DMS 273 (cell line): ENCODE results near the gene TMEM134.
"Not testable (repeated sequence)": the region's sequence is repeated elsewhere in the genome, so short reads cannot be mapped to it uniquely, and the experiment has no call there.

Experiments used
- DNase-seq: peaks from one replicate; lab custom pipeline; 2025; ENCODE audit not compliant: unreplicated experiment; lab: John Stamatoyannopoulos, UW

Gene TMEM134

GRCh38 chr11:67486481-67487195, 17.6 kb upstream of the TMEM134 start:
- no peak for DNase-seq

- not testable (repeated sequence) for DNase-seq
These were observed 16.9 kb upstream of the TMEM134 start for GRCh38 chr11:67485873-67486361.

DNA sequence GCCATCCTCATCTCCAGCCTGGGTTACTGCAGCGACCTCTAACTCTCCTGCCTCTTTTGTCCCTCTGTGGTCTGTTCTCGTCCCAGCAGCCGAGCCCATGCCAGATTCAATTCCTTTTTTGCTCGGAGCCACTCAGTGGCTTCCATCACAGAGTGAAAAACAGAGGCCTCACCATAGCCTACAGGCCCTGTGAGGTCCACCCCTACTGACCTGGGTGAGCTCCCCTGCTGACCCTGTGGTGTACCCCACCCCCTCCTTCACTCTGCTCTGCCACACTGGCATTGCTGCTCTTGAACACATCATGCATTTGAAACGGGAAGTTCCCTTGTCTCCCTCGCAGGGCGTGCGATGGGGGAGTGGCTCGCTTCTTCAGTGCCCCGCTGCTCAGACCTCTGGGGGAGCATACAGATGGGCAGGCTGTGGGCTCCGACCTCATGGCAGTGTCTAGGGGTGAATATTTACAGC, 15.8 kb upstream of the TMEM134 start:
- DNase-seq, result no peak

DNA sequence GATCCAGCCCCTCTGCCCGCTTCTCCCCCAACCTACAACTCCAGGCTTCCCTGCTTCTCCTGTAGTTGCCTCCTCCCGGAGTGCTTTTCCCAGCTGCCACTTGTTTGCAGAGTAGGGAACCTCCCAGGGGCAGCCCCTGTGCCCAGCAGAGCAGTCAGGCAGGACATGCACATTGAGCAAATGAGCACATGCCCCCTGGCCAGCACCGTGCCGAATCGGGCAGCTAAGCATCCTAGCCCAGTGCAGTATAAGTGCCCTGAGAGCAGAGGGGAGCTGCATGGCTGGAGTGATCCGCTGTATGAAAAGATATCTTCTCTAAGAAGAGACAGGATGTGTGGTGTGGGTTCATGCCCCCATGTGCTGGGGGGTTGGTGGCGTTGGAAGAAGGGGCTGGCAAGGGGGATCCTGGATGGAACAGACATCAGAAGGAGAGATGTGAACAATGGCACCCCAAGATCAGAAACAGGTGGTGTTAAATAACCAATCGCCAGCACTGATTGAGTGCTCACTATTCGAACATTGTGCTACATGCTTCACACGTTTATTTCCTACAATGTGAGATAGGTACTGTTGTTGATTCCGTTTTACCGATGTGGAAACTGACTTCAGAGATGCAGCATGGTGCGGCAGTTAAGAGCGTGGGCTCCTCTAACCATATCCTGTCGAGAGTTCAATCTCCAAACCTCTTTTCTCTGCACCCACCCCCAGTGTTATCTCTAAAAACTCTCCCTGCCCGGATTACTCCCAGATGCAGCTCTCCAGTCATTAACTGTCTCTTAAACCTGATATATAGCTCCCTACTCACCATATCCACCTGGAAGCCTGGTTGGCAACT, 15.0 kb upstream of the TMEM134 start:
- no peak for DNase-seq

DNA sequence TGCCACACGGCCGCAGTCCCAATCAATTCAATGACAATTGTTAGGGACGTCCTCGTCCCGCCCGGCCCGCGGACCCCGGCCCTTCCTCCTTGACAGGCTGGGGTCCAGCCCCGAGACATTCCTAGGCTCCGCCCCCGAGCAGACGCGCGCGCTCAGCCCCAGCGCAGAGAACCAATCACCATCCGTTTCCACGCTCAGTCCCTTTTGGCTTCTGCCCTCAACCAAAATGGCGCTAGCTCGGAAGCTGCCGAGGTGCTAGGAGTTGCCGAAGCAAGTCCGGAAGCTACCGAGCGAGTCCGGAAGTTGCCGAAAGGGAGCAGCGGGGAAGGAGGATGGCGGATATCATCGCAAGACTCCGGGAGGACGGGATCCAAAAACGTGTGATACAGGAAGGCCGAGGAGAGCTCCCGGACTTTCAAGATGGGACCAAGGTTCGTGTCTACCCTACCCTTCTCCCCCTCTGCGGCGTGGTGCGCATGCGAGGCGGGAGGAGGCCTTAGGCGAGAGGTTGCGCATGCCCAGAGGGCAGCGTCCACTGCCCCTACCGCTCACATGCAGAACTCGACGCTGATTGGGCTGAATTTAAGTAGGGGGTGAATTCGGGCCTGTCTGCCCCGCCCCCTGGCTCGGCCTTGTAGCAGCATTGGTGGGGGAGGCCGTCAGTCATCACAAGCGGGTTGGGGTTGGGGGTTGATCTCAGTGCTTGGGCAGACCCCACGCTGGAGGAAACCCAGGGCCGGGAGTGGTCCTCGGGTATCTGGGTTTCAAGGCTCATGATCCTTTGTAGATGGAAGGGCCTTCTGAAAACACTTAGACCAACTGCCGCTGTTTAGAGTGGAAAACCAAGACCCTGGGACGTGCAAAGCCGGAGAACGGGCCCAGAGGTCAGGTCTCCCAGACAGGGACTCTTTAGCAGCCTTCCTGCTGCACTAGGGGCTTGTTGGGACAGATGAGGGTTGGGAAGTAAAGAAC, 14.1 kb upstream of the TMEM134 start, which contains the start of gene AIP:
AIP (plus strand) TSS at position 200 of the 972 bp plus-strand sequence; CDS start at position 333, 133 bp downstream.
- peak; percentile 98 for DNase-seq

- DNase-seq, result no peak
These were observed 13.3 kb upstream of the TMEM134 start for GRCh38 chr11:67482275-67482826.

- not testable (repeated sequence) for DNase-seq
These were observed 8.4 kb upstream of the TMEM134 start for GRCh38 chr11:67477344-67478050.

DNA sequence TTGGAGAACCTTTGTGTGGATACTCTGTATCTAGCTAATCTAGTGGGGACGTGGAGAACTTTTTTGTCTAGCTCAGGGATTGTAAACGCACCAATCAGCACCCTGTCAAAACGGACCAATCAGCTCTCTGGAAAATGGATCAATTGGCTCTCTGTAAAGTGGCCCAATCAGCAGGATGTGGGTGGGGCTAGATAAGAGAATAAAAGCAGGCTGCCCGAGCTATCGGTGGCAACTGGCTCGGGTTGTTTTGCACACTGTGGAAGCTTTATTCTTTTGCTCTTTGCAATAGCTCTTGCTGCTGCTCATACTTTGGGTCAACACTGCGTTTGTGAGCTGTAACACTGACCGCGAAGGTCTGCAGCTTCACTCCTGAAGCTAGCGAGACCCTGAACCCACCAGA, 7.6 kb upstream of the TMEM134 start:
- not testable (repeated sequence) for DNase-seq

DNA sequence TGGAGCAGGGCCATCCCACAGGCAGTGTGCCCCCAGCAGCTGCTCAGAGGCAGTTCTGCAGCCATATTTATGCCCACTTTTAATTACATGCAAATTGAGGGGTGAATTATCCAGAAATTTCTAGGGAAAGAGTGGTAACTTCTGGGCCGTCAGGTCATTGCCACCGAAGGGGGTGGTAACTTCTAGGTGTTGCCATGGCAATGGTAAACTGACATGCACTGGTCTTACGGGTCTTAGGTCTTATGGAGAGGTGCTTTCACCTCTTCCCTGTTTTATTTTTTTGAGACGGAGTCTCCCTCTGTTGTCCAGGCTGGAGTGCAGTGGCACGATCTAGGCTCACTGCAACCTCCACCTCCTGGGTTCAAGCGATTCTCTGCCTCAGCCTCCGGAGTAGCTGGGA, 3.8 kb upstream of the TMEM134 start:
- DNase-seq, result no peak

GRCh38 chr11:67470337-67471002, 1.4 kb upstream of the TMEM134 start:
- DNase-seq, result no peak

- no peak for DNase-seq
These were observed 409 bp upstream of the TMEM134 start for GRCh38 chr11:67469508-67469811.

DNA sequence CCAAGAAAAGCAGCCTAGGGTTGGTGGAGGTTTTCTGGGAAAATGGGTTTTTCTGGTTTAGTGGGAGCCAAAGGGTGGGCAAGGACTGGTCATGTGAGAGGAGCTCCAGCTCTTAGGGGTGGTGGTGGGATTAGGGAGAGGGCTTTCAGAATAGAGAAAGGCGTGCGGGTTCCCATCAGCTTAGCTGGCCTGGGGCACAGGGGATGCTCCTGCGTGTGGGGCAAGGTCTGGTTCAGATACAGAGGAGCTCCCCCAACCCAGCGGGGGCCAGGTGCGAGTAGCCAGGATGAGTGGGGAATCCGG, 644 bp downstream of the TMEM134 start:
- no peak for DNase-seq

GRCh38 chr11:67468056-67468455, 995 bp downstream of the TMEM134 start:
- peak; percentile 59 for DNase-seq

DNA sequence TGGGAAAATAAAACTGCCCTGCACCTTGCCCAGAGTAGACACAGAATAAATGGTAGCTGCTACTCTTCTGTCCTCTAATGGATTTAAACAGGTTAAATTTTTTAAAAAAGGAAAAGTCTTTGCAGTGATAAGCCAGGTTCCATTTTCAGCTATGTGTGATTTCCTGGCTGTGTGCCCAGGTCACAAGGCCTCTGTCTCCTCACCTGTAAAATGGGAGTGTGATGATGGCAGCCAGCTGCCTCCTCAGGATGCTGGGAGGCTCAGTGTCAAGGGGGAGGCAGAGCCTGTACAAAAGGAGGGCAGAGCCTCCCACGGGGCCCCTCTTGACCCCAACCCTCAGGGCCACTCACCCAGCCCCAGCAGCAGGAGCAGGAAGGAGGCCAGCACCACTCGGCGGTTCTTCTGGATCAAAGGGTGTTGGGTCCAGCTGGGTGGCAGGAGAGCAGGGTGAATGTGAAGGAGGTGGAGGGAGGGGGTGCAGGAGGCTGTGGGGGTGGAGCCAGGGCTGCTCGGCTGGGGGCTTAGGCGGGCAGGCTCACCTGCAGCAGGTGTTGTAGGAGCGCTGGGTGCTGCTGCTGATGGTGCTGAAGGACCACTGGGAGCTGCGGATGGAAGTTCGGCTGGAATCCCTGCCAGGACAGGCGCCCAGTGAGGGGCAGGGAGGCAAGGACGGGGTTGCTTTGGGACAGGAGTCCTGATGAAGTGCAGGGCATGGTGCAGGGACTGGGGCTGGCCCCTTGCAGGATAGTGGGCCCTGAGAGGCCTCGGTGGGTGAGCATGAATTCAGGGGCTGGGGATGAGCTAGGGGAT, 1.9 kb downstream of the TMEM134 start:
- no peak for DNase-seq

DNA sequence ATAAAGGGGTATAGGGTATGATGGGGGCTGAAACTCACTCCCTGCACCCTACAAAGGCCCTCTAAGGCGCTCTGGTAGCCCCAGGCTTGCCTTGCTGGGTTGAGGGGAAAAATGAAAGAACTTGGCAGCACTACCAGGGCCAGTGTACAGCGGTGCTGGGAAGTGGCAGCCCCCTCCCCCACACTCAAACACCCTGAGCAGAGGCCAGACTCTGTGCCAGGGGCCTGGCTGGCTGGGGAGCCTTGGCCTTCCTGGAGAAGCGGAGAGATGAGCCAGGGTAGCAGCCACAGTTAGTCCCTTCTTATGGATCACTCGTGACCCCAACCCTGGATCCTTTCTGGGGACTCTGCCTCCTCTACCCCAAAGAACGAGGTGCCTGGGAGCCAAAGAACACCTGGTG, 2.7 kb downstream of the TMEM134 start:
- DNase-seq, result no peak

DNA sequence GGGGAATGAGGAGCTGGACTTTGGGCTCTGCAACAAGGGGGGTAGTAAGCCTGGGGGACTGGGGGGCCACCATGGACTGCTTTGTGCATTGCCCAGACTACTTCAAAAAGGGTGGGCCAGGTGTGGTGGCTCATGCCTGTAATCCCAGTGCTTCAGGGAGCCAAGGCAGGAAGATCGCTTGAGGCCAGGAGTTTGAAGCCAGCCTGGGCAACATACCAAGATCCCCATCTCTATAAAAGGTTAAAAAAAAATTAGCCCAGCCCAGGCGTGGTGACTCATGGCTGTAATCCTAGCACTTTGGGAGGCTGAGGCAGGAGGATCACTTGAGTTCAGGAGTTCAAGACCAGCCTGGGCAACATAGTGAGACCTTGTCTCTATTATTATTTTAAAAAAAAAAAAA, 3.5 kb downstream of the TMEM134 start:
- DNase-seq, result not testable (repeated sequence)

DNA sequence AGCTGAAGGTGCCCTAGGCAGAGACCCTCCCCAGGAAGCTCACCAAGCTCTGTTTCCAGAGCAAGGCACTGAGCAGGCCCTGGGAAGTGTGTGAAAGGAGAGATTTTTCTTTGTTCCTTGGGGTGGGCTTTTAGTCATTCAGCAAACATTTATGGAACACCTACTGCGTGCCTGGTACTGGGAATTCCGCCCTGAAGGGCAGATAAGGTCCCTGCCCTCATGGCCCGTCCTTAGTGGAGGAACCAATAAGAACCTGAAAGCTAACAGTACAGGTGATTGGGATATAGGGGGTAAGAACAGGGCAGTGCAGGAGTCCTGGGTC, 3.9 kb downstream of the TMEM134 start:
- DNase-seq, result no peak

GRCh38 chr11:67464411-67465188, 4.5 kb downstream of the TMEM134 start:
- no peak for DNase-seq
